ENCODE data around the gene EMC8. TPM values are rescaled to one million over a fixed set of nuclear protein-coding genes. Genes with fewer than 3 reads are reported as not detected.

The EMC8 gene
- polyA plus RNA-seq, 1 of the 3 experiments (the other 2 are of a cell fraction), result 45.9 TPM

DNA sequence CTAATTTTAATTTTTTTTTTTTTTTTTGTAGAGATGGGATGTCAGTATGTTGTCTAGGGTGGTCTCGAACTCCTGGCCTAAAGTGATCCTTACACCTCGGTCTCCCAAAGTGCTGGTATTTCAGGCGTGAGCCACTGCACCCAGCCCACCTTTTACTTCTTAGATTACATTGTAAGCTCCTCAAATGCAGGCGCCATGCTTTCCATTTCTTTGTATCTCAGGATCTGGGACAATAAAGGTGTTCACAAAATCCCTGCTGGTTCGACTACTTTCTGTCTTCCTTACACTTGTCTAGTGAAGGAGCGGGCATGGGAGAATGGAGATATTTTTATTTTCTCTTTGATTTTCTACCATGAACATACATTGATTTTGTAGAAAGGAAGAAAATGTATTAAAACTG lies 25.2 kb downstream of the EMC8 start:
- H3K4me2 ChIP-seq, result no peak overlapping the region
- H3K4me3 ChIP-seq (ENCODE audit: low read depth in 2 of 2, low read length in 1 of 2), result no peak overlapping the region
- no peaks in the 10 kb centered on the region for H3K79me2 ChIP-seq (ENCODE audit: insufficient read depth)
- H3K4me1 ChIP-seq (ENCODE audit: control insufficient read depth in 1 of 2, insufficient read depth in 2 of 2, low read depth in 1 of 2, low read length in 1 of 2), result no peaks in the 10 kb centered on the region
- peaks cover 17 to 19% of the 10 kb centered on the region in 2 experiments for H3K36me3 ChIP-seq (replicated peaks in 1 of 2; ENCODE audit: control insufficient read depth in 1 of 2, insufficient read depth in 2 of 2, low read length in 1 of 2)
- ChIA-PET CTCF (no interaction called here), POLR2A (no interaction called here)
- no peaks in the 10 kb centered on the region for H4K20me1 ChIP-seq (ENCODE audit: insufficient read depth)
- H2AFZ ChIP-seq (ENCODE audit: low read depth), result no peak overlapping the region
- no peak overlapping the region for H3K9ac ChIP-seq
- no peak for DNase-seq
- TF ChIP-seq, protein P1, sequence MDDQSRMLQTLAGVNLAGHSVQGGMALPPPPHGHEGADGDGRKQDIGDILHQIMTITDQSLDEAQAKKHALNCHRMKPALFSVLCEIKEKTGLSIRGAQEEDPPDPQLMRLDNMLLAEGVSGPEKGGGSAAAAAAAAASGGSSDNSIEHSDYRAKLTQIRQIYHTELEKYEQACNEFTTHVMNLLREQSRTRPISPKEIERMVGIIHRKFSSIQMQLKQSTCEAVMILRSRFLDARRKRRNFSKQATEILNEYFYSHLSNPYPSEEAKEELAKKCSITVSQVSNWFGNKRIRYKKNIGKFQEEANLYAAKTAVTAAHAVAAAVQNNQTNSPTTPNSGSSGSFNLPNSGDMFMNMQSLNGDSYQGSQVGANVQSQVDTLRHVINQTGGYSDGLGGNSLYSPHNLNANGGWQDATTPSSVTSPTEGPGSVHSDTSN (IDR thresholded peaks at IDR 0.05), result no peak
- no peak for TF ChIP-seq TEAD4 (IDR thresholded peaks at IDR 0.05; ENCODE audit: borderline replicate concordance, insufficient read depth)
- peaks cover 21% of the 10 kb centered on the region for H3F3A ChIP-seq (replicated peaks; ENCODE audit: insufficient read depth)
- no peaks in the 10 kb centered on the region for H3K9me2 ChIP-seq
- no peaks in the 10 kb centered on the region for H3K9me3 ChIP-seq
- no peaks in the 10 kb centered on the region for H3K27me3 ChIP-seq (ENCODE audit: insufficient read depth)
- 73% methylated on average over 6 of the region's 6 CpGs for WGBS (ENCODE audit: low lambda C conversion rate)
- H3K27ac ChIP-seq (ENCODE audit: low read depth in 2 of 2, low read length in 1 of 2), result no peak overlapping the region

- Histone ChIP-seq H3K27me3 (ENCODE audit: insufficient read depth) (no peaks in the 10 kb centered on the region), H3K4me1 (ENCODE audit: control insufficient read depth in 1 of 2, insufficient read depth in 2 of 2, low read depth in 1 of 2, low read length in 1 of 2) (peaks cover 1 to 2% of the 10 kb centered on the region in 2 experiments; a peak in 3 of 4 replicates), H3K9me3 (no peaks in the 10 kb centered on the region), H3K9me2 (no peaks in the 10 kb centered on the region), H3F3A (replicated peaks; ENCODE audit: insufficient read depth) (peaks cover 12% of the 10 kb centered on the region), H3K4me2 (no peak overlapping the region), H3K79me2 (ENCODE audit: insufficient read depth) (no peaks in the 10 kb centered on the region), H3K27ac (ENCODE audit: low read depth in 2 of 2, low read length in 1 of 2) (no peak overlapping the region), H3K9ac (no peak overlapping the region), H3K4me3 (ENCODE audit: low read depth in 2 of 2, low read length in 1 of 2) (no peak overlapping the region), H4K20me1 (ENCODE audit: insufficient read depth) (no peaks in the 10 kb centered on the region), H3K36me3 (replicated peaks in 1 of 2; ENCODE audit: control insufficient read depth in 1 of 2, insufficient read depth in 2 of 2, low read length in 1 of 2) (peaks cover 6 to 8% of the 10 kb centered on the region in 2 experiments), H2AFZ (ENCODE audit: low read depth) (no peak overlapping the region)
- TF ChIP-seq EP300 (IDR thresholded peaks at IDR 0.05; ENCODE audit: borderline replicate concordance in 1 of 2, low read depth in 1 of 2, low read length in 1 of 2) (no peak), TCF12 (IDR thresholded peaks at IDR 0.05) (no peak), SIN3A (IDR thresholded peaks at IDR 0.05; ENCODE audit: borderline replicate concordance, low read depth, low read length) (no peak)
- WGBS (ENCODE audit: low lambda C conversion rate), result 96% methylated on average over 6 of the region's 6 CpGs
- DNase-seq, result no peak
- POLR2A ChIA-PET, result no interaction called here
- CTCF ChIA-PET, result no interaction called here
Measured at GRCh38 chr16:85773044-85773443, 26.3 kb downstream of the EMC8 start.

DNA sequence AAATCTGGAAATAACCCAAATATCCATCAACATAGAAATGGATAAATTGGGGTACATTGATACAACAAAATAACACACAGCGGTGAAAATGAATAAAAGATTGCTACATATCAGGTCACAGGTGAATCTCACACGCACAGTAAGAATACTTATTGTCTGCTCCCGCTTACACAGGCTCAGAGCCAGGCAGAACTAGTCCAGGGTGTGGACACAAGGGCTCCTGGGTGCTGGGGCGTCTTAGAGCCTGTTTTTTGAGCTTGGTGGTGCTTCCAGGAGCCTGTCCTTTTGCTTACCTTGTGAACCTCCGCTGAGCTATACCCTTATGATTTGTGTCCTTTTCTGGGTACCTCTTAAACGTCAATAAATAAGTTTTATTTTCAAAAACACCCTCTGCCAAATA lies 28.6 kb downstream of the EMC8 start:
- Histone ChIP-seq H3F3A (replicated peaks; ENCODE audit: insufficient read depth) (peaks cover 3% of the 10 kb centered on the region), H3K4me3 (ENCODE audit: low read depth in 2 of 2, low read length in 1 of 2) (no peak overlapping the region), H3K27me3 (ENCODE audit: insufficient read depth) (no peaks in the 10 kb centered on the region), H3K36me3 (replicated peaks in 1 of 2; ENCODE audit: control insufficient read depth in 1 of 2, insufficient read depth in 2 of 2, low read length in 1 of 2) (no peaks in the 10 kb centered on the region), H3K9me3 (no peaks in the 10 kb centered on the region), H3K9me2 (no peaks in the 10 kb centered on the region), H2AFZ (ENCODE audit: low read depth) (no peak overlapping the region), H3K4me2 (no peak overlapping the region), H3K9ac (no peak overlapping the region), H3K79me2 (ENCODE audit: insufficient read depth) (no peaks in the 10 kb centered on the region), H4K20me1 (ENCODE audit: insufficient read depth) (no peaks in the 10 kb centered on the region), H3K4me1 (ENCODE audit: control insufficient read depth in 1 of 2, insufficient read depth in 2 of 2, low read depth in 1 of 2, low read length in 1 of 2) (peaks cover 3 to 10% of the 10 kb centered on the region in 2 experiments; a peak in 3 of 4 replicates), H3K27ac (ENCODE audit: low read depth in 2 of 2, low read length in 1 of 2) (no peak overlapping the region)
- 89% methylated on average over 6 of the region's 6 CpGs for WGBS (ENCODE audit: low lambda C conversion rate)
- ChIA-PET CTCF (interaction anchor here (1.0 kb wide), 1 partner anchor 26 kb away, joined by 3 read pairs; no protein-coding TSS in a partner anchor), POLR2A (no interaction called here)
- no peak for DNase-seq
- TF ChIP-seq EZH2phosphoT487 (IDR thresholded peaks at IDR 0.05; ENCODE audit: borderline replicate concordance, low read depth), result no peak
- no peak for TF ChIP-seq RCOR1 (IDR thresholded peaks at IDR 0.05; ENCODE audit: low read length)
- no peak for TF ChIP-seq TCF12 (IDR thresholded peaks at IDR 0.05)
- TF ChIP-seq, protein P2, sequence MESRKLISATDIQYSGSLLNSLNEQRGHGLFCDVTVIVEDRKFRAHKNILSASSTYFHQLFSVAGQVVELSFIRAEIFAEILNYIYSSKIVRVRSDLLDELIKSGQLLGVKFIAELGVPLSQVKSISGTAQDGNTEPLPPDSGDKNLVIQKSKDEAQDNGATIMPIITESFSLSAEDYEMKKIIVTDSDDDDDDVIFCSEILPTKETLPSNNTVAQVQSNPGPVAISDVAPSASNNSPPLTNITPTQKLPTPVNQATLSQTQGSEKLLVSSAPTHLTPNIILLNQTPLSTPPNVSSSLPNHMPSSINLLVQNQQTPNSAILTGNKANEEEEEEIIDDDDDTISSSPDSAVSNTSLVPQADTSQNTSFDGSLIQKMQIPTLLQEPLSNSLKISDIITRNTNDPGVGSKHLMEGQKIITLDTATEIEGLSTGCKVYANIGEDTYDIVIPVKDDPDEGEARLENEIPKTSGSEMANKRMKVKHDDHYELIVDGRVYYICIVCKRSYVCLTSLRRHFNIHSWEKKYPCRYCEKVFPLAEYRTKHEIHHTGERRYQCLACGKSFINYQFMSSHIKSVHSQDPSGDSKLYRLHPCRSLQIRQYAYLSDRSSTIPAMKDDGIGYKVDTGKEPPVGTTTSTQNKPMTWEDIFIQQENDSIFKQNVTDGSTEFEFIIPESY (IDR thresholded peaks at IDR 0.05; ENCODE audit: borderline replicate concordance, low read depth), result no peak
- TF ChIP-seq POLR2AphosphoS5 (IDR thresholded peaks at IDR 0.05; ENCODE audit: low read depth, low read length), result no peak
- no peak for TF ChIP-seq TEAD4 (IDR thresholded peaks at IDR 0.05; ENCODE audit: borderline replicate concordance, insufficient read depth)
- TF ChIP-seq SIN3A (IDR thresholded peaks at IDR 0.05; ENCODE audit: borderline replicate concordance, low read depth, low read length), result no peak
- TF ChIP-seq RXRA (IDR thresholded peaks at IDR 0.05; ENCODE audit: borderline replicate concordance, low read depth), result no peak
- no peak for TF ChIP-seq NRF1 (IDR thresholded peaks at IDR 0.05; ENCODE audit: low read depth, low read length)
- TF ChIP-seq IRF3 (IDR thresholded peaks at IDR 0.05; ENCODE audit: low read depth, low read length), result no peak
- TF ChIP-seq, protein P3, sequence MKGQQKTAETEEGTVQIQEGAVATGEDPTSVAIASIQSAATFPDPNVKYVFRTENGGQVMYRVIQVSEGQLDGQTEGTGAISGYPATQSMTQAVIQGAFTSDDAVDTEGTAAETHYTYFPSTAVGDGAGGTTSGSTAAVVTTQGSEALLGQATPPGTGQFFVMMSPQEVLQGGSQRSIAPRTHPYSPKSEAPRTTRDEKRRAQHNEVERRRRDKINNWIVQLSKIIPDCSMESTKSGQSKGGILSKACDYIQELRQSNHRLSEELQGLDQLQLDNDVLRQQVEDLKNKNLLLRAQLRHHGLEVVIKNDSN (IDR thresholded peaks at IDR 0.05; ENCODE audit: borderline replicate concordance, low read depth), result no peak
- TF ChIP-seq FOSL2 (IDR thresholded peaks at IDR 0.05; ENCODE audit: borderline replicate concordance, low read depth), result no peak
- no peak for TF ChIP-seq YY1 (IDR thresholded peaks at IDR 0.05; ENCODE audit: low read depth)
